H4 (cell line): ENCODE data around the gene NPSR1. TPM values are rescaled to one million over a fixed set of nuclear protein-coding genes. Genes with fewer than 3 reads are reported as not detected.
A peak's percentile ranks its signal among the peaks of the same experiment; 100 is the strongest.

Experiments
- DNase-seq: peaks from one replicate; pipeline ENCODE4 v3.0.0-alpha.2; 2015; ENCODE audit warnings: low spot score
- total RNA-seq: library from RNA; depleted of rRNA; stranded (reverse); fragments of >200 nt; shearing (Covaris generic); gene quantifications from 2 replicates; pipeline ENCODE4 v1.2.3, GENCODE V29; 2014

The NPSR1 gene
- total RNA-seq, 1 experiment from 2014 or later: not detected

DNA sequence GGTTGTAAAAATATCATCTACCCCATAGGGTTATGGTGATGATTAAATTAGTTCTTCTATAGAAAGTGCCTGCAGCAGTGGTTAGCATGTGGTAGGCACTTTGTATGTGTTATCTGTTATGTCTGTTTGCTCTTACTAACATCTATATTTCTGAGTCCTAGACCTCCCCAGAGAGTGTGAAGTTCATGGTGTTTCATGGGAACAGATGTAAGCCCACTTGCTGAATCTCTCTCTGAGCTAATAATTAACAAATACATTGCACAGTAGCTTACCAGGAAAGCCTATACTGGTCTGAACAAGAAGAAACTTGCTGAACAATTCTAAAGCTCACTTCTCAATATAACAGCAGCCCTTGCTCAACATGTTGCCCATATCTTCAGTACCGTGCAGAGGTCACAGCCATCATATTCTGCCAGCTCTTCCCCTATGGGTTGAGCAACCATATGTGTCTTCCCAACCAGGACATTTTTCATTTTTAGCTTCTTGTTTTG lies 100.1 kb downstream of the NPSR1 start:
- no peak for DNase-seq

DNA sequence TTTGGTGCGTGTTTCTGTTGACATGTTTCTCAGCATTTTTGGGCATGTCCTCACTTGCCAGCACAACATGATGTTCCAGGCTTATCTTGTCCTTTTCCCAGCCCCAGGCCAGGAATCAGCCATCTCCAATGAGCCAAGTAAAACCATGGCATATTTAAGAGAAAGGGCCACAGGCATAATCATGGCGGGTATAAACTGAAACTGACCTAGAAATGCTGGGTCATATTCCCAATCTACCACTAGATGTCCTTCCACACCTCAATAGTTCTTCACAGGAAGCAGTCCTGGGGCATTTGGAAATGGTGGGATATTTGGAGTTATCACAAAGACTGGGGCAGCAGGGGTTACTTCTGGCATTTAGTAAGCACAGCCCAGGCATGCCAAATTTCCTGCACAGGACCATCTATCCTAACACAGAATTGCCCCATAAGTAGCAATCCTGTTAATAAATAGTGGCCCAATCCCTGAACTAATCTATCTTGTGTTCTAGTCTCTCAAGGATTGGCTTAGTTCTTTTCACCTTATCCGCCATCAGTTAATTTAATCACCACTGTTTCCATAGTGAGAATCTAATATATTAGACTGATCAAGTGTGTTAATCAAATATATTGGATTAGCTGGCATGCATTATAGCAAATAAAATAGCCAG lies 101.6 kb downstream of the NPSR1 start:
- DNase-seq: peak; percentile 82

DNA sequence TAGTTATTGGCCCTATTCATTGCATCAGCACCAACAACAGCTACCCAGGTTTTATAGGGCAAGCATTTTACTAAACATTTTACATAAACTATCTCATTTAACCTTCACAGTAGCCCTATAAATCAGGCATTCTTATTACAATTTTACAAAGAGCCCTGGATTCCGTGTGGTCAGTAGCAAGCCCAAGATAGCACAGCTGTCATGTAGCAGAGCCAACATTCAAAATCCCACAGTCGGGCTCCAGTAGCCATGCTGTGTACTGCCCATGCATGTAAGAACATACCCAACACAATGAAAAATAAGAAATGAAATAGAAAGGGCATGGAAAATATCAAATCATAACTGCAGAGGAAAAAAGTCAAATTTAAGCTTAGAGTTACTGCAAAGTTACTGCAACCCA lies 102.3 kb downstream of the NPSR1 start:
- no peak for DNase-seq

DNA sequence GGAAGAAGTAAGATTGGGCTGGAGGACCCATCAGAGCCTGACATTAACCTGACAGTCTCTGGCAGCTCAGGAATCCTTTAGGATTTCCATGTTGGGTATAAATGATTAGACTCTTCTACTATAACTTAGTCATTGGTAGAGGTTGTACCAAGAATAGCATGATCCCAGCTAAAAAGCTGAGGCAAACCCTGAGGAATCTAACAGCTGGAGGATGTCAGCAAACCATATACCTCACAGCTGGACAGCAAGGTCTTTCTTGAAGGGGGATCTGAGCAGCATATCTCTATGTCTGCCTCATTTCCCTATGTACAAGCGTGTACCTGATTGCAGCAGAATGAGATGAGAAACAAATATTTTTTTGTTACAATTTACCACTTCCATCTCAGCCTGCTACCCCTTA lies 103.2 kb downstream of the NPSR1 start:
- no peak for DNase-seq

DNA sequence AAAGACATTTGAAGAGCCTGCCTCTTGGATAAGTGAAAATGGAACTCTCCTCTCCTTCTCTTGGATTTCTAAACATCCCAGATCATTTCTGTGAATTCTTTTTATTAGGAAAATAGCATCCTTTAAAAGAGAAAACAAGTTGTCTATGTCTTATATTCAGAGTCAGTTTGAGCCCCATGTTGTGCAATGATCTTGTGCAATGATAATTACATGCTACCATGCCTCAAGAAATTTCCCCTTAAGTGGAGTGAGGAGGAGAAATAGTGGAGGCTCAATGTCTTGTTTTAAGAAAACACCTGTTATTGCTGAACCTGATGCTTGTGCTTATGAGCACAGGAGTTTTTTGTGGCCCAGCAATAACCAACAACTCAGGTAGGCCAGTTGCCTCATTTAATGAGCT lies 103.6 kb downstream of the NPSR1 start:
- DNase-seq: no peak

DNA sequence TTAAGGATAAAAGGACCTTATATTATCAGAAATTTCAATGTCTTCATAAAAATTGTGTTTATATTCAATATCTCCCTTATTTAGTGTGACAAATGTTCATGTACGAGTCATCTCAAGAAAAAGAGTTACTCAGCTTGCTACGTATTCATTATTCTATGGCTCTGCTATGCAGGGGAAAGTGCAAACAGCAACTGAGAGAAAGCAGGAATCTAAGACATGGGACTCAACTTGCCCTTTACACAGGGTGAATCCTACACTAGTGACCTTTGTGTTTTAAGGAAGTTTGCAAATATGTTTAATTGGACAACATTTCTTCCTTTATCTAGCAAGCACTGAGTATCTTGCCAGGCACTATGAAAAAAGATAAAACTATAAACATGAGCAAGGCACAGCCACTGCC lies 104.7 kb downstream of the NPSR1 start:
- DNase-seq: no peak

DNA sequence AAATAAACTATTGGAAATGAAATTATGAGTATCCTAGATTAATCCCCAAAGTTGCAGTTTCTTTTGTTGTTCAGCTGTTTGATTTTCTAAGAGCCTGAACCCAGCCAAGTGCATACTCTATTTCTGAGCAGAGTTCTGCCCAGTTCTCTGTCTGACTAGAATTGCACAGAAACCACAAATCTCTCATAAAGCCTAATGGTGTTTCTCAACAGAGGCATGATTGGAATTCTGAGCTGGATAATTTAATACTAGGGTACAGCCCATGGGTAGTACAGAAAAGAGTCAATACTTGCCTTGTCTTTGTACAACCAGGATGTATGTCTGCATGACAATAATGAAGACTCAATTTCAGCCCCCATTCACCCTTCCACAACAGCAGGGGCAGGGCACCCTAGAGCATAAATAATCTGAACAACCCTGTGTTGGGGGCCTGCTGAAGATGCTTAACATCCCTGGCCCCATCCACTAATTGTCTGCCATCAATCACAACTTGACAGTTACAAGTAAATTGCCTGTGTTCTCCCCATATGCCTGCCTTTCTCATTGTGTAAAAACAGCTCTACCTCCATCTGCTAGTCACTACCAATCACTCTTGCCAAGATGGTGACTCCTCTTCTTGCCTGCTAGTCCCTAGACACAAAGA lies 114.4 kb downstream of the NPSR1 start:
- no peak for DNase-seq

DNA sequence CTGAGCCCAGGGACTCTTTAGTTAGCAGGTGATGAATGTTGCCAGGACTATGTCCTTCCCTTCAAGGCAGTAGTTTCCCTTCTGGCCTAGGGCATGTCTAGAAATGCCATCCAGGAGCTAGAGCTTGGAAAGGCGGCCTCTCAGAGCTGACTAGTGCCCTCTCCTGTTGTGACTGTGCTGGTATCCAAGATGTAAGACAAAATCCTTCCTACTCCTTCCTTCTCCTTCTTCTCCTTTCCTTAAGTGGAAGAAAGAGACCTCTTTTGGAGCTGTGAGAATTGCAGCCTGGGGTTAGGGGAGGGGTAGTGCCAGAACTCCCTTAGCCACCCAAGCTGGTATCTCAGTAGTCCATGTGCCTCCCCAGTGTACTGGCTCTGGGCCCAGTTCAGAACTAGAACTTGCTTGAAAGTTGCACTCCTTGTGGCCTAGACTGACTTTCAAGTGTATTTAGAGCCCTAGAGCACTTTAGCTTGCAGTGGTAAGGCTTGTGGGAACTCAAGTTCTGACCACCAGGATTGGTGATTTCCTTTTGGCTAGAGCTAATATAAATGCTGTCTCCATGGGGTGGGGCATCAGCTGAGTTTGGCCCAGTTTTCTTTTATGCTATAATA lies 118.8 kb downstream of the NPSR1 start:
- DNase-seq: no peak

DNA sequence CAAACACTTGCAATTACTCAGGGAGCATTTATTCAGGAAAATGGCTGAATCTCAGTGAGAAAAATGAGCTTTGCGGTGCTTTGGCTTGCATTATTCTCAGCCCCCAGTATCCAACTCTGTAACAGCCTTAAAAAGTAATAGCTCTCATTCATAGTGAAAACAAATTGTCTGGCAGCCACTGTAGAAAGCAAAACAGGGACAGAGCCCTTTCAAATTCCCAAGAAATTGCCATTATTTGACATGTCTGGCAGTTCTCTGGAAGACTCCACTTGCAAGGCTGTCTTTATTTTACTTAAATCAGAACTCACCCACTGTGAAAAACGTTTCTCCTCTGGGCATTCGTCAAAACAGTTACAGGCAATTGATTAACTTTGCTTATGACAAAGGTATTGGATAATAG lies 122.5 kb downstream of the NPSR1 start:
- no peak for DNase-seq

DNA sequence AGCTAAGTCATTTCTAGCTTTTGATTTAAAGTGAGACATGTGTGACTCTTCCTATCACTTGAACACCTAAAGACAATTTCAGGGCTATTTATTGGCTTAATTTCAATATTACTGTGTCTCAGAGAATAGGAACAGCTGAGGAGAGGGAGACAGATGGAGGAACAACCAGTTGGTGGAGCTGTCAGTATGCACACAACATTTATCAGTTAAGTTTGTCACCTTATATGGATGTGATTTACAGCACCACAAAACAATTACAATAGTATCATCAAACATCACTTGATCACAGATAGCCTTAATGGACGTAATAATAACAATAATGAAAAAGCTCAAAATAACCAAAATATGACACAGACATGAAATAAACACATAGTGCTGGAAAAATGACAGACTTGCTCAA lies 129.6 kb downstream of the NPSR1 start:
- DNase-seq: no peak

DNA sequence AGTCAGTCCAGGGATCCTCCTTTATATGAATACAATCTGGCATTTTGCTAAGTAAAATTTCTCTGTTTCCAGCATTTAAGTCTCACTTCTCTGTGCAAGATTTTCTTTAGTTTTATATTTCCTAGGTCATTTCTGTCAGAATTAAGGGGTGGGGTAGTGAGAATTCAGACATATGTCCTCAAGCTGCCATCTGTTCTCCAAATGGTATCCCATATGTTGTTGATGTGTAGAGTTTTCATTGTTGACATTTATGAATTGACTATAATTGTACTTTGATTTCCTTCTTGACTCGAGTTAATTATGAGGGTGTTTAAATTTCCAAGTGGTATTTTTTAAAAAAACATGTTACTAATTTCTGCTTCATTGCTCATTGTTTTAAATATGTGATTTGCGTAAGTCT lies 148.8 kb downstream of the NPSR1 start:
- DNase-seq: no peak

DNA sequence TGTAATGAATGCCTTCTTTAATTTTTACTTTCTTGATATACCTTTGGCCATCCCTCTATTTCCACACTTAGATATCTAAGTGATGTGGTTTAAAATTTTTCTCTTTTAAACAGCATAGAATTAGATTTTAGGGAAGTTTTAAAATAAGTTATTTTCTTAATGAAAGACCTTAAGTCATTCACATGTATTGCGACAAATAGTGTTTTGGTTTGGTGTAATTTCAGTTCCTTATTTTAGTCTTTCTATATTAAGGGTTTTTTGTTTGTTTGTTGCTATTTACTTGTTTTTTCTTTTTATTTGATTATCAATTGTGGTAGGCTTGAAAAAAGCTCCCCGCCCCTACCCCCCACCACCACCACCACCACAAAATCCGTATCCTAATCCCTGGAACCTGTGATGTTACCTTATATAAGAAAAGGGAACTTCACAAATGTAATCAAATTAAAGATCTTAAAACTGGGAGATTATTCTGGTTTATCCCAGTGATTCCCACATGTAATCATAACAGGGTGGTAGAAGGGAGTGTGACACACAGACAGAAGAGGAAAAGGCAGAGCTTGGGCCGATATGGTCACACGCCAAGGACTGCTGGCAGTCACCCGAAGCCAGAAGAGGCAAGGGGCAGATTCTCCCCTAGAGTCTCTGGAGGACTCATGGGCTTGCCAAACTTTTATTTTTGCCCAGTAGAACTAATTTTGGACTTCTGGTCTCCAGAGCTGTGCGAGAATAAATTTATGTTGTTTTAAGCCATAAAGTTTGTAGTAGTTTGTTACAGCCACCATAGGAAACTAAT lies 149.7 kb downstream of the NPSR1 start:
- no peak for DNase-seq

DNA sequence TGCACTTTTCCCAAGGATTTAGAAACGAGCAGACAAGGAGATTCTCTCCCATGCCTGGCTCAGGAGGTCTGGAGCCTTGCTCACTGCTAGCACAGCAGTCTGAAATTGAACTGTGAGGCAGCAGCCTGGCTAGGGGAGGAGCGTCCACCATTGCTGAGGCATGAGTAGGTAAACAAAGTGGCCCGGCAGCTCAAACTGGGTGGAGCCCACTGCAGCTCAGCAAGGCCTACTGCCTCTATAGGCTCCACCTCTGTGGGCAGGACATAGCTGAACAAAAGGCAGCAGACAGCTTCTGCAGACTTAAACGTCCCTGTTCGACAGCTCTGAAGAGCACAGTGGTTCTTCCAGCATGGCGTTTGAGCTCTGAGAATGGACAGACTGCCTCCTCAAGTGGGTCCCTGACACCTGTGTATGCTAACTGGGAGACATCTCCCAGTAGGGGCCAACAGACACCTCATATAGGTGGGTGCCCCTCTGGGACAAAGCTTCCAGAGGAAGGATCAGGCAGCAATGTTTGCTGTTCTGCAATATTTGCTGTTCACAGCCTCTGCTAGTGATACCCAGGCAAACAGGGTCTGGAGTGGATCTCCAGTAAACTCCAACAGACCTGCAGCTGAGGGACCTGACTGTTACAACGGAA lies 156.3 kb downstream of the NPSR1 start:
- peak; percentile 58 for DNase-seq

DNA sequence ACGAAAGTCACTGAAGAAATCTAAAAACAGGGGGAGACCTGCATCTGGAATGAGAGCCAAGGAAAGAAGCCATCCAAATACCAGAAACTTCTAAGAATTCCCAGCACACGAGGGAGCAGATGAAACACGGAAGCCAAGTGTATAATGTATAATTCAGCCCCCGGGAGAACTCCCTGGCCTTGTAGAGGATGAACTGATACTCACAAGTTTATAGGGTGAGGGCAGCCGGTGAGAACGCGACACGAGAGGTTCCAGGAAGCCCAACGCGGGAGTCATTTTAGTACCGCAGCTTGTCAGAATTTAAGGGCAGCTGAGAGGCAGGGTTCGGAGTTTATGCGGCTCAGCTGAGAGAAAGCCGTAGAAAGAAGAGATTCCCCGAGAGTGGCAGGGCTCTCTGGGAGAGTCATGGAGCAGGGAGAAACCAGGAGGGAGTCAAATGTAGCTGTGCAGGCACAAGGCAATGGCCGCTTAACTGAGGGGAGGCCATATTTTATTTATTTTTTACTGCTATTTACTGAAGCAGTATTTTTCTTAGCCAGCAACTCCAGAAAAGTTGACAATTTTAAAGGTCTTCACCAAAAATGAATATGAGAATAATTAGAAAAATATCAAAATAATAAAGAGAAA lies 164.0 kb downstream of the NPSR1 start:
- no peak for DNase-seq

DNA sequence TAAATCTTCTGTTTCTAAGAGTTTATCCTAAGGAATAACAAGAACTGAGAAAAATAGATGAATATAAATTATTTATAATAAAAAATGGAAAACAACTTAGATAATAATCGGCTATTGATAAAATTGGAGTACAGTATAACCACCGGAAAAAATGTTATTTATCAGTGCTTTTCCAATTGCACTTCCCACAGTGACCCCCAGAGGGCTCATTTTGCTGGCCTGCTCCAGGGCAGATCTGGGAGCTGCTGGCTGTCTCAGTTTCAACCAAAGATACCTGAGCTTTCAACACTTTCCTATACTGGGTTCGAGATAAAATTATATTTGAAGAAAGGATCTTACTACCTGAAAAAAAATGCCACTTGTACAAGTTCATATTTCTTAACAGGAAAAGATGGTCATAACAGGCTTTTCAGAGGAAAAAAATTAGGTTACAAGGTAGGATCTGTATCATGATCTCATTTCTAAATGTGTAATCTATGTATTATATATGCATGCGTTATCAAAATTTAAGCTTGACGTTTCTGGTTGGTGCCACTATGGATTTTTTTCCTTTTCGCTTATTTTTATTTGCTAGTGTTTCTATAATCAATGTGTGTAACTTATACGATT lies 165.7 kb downstream of the NPSR1 start:
- peak; percentile 61 for DNase-seq

DNA sequence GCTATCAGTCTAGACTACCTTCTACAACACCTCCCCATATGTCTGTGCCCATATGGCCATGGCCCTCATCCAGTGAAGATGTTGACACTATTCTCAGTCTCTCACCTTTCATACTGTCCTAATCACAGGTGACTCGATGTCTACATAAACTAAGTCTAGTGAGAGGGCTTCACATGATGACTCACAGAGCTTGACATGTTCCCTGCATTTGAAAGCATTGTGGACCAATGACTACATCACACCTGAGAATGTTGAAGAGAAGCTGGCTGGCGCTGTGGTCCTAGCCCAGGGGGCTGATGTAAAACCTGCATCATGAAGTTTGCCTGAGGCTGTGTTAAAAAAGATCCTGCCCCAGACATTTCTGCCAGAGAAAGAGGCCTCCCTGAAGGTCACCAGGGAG lies 167.2 kb downstream of the NPSR1 start:
- no peak for DNase-seq

DNA sequence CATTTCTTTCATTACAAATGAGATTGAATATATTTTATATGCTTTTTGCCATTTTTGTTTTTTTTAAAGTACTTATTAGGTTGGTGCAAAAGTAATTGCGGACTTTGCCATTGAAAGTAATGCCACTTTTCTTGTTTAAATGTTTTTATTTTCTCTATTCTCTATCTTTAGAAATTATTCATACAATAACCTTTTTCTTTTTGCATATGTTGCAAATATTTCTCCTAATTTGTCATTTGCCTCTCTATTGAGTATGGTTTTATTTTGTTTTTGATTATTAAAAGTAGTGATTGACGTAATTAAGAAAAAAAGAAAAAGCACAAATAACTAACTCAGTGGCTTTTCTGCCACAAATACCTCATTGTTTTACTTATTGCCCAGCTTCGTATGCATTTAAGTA lies 172.4 kb downstream of the NPSR1 start:
- DNase-seq: no peak

DNA sequence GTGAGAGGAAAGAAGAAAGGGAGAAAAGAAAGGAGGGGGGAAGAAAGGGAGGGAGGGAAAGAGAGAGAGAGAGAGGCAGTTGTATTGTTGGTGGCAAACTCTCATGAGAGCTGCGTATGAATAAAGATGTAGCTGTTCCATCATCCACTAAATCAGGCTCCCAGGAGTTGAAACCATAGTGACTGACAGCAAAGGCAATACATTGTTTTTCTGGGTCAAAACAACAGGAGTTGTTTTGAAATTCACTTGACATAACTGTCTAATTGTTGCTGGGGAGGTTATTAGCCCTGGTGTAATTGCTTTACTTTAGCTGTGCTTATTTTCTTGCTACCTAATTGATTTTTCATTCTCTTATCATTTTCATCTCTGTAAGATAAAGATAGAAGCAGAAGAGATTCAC lies 173.4 kb downstream of the NPSR1 start:
- DNase-seq: no peak

DNA sequence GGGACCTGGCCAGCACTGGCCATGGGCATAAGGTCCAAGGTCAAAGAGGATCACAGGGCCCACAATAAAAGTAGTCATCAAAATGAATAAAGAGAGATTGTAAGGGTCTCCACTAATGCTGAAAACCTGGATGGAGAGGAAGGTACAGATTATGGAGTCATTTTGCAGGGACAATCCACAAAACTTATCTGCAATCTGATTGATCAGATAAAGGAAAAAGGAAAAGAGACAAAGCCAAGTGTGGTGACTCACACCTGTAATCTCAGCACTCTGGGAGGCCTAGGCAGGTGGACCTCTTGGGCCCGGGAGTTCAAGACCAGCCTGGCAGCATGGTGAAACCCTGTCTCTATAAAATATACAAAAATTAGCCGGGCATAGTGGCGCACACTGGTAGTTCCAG lies 174.0 kb downstream of the NPSR1 start:
- DNase-seq: no peak

DNA sequence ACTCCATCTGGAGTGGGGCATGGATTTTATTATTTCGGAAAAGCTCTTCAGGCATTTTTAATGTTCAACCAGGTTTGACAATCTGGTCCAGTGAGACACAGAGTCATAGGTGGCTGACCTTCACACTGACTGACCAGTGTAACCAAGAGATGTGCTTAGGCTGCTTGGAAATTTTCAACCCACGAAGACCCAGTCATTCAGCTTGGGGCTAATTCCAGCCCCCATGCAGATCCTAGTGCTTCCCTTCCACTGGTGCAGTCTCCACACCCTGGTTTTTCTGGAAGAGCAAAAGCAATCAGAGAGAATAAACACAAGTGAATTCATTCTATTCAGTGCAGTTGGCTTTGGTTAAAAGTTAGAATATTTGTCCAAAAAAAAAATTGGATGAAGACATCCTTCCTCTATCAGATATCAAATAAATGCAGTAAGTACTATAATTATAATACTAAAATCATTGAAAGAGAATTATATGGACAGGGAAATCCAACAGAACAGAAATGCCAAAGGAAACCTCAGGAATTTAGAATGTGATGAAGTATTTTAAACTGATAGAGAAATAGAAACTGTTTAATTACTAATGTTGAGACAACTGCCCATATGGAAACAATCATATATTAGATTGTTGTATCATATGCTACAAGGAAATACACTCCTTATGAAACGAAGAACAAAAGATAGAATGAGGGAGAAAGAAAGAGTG lies 178.0 kb downstream of the NPSR1 start:
- no peak for DNase-seq
